ENCODE data around the gene ITGAD. TPM values are rescaled to one million over a fixed set of nuclear protein-coding genes. Genes with fewer than 3 reads are reported as not detected.

Gene ITGAD
- total and polyA plus RNA-seq, 2 of the 8 experiments (the other 6 are each of a cell fraction or from before 2014, with no cell fraction given): 0.06 TPM; not detected in 1

GRCh38 chr16:31423241-31423640 is 30.1 kb downstream of the ITGAD start:
- H4K91ac ChIP-seq (replicated peaks; ENCODE audit: insufficient read length, low read length): no peak overlapping the region
- H2BK120ac ChIP-seq (replicated peaks; ENCODE audit: low read depth, low read length): no peak overlapping the region
- peaks cover 2% of the 10 kb centered on the region; the same call in 1 of the 2 replicates for H3K23me2 ChIP-seq (ENCODE audit: low read depth, low read length)
- no peak overlapping the region for H2BK20ac ChIP-seq (ENCODE audit: low read length)
- H3K14ac ChIP-seq (ENCODE audit: insufficient read length): no peak overlapping the region
- no peak overlapping the region for H3K4me3 ChIP-seq (ENCODE audit: extremely low read depth in 1 of 4, insufficient read depth in 2 of 4, low read depth in 3 of 4, low read length in 4 of 4)
- H2BK15ac ChIP-seq (ENCODE audit: low read length): no peak overlapping the region
- no peak overlapping the region for H3K18ac ChIP-seq (ENCODE audit: extremely low read depth, low read length)
- H3K56ac ChIP-seq (replicated peaks; ENCODE audit: insufficient read length, low read depth, low read length): no peak overlapping the region
- 56% methylated on average over 3 of the region's 3 CpGs; no CpG with 5 or more reads in 1 of the 2 experiments for whole genome bisulfite sequencing, 2 experiments (ENCODE audit: extremely low coverage in 1 of 2, insufficient coverage in 1 of 2, insufficient read length in 1 of 2, insufficient replicate concordance in 2 of 2, low coverage in 1 of 2, low lambda C conversion rate in 2 of 2, missing lambda C conversion rate in 1 of 2)
- no peak overlapping the region for H3K23ac ChIP-seq (ENCODE audit: insufficient read length)
- POLR2A ChIA-PET (ENCODE audit: partially characterized antibody): no interaction called here
- H3K36me3 ChIP-seq (ENCODE audit: control insufficient read depth in 2 of 4, insufficient read depth in 4 of 4, low read length in 3 of 4): no peaks in the 10 kb centered on the region
- no peaks in the 10 kb centered on the region; a peak in 1 of 7 replicates for H3K4me1 ChIP-seq (replicated peaks in 1 of 4; ENCODE audit: control insufficient read depth in 3 of 4, insufficient read depth in 4 of 4, low read length in 3 of 4)
- H3K79me2 ChIP-seq (ENCODE audit: control insufficient read depth in 1 of 2, insufficient read depth in 2 of 2, low read length in 2 of 2): no peaks in the 10 kb centered on the region
- FAIRE-seq (no peak), DNase-seq (ENCODE audit: low read depth in 1 of 2, low spot score in 2 of 2) (no peak)
- no peak overlapping the region; a peak in 1 of 7 replicates for H3K9ac ChIP-seq (replicated peaks in 1 of 4; ENCODE audit: extremely low read depth in 1 of 4, low read depth in 3 of 4, low read length in 3 of 4)
- H3K79me1 ChIP-seq (ENCODE audit: low read depth, low read length): no peaks in the 10 kb centered on the region
- no peak overlapping the region for H3K4ac ChIP-seq (replicated peaks; ENCODE audit: insufficient read length, low read depth, low read length)
- H4K5ac ChIP-seq (ENCODE audit: insufficient read length, low read depth, low read length): no peak overlapping the region
- no peak overlapping the region for H2BK5ac ChIP-seq (ENCODE audit: low read depth, low read length)
- CTCF ChIA-PET (ENCODE audit: partially characterized antibody): interaction anchor here (1.4 to 1.8 kb wide), 2 partner anchors 28 to 37 kb away, joined by 3 to 4 read pairs; no protein-coding TSS in a partner anchor
- no peak overlapping the region for H4K8ac ChIP-seq (ENCODE audit: extremely low read depth, insufficient read depth, low read length)
- H2BK12ac ChIP-seq (ENCODE audit: low read depth, low read length): no peak overlapping the region
- peaks cover 5 to 6% of the 10 kb centered on the region in 2 experiments for H3K9me3 ChIP-seq (ENCODE audit: insufficient read depth in 2 of 2, low read depth in 1 of 2, low read length in 1 of 2)
- H2AK5ac ChIP-seq (ENCODE audit: low read depth, low read length): no peak overlapping the region
- H4K20me1 ChIP-seq (replicated peaks in 1 of 2; ENCODE audit: control insufficient read depth in 1 of 2, insufficient read depth in 2 of 2, low read length in 2 of 2): no peaks in the 10 kb centered on the region
- H3K27me3 ChIP-seq (replicated peaks in 1 of 4; ENCODE audit: control insufficient read depth in 3 of 4, extremely low read depth in 1 of 4, insufficient read depth in 3 of 4, low read length in 3 of 4): peaks cover 5 to 21% (median 19%) of the 10 kb centered on the region in 4 experiments
- no peak overlapping the region for H3K27ac ChIP-seq (ENCODE audit: low read depth, low read length)
- no peak overlapping the region for H2AFZ ChIP-seq (ENCODE audit: low read length)
- H3K4me2 ChIP-seq (ENCODE audit: insufficient read depth in 1 of 2, low read depth in 2 of 2, low read length in 2 of 2): no peak overlapping the region
- TF ChIP-seq POLR2A (IDR thresholded peaks at IDR 0.05; ENCODE audit: control extremely low read depth in 1 of 2, low read depth in 2 of 2, low read length in 2 of 2) (no peak), EGR1 (IDR thresholded peaks at IDR 0.05; ENCODE audit: borderline replicate concordance, low read depth, low read length) (no peak), CBX8 (IDR thresholded peaks at IDR 0.05; ENCODE audit: borderline replicate concordance, low read depth, low read length) (no peak), FOSL1 (IDR thresholded peaks at IDR 0.05; ENCODE audit: insufficient read depth, low read depth, low read length) (no peak), TCF12 (IDR thresholded peaks at IDR 0.05; ENCODE audit: low read depth, low read length) (no peak), RXRA (IDR thresholded peaks at IDR 0.05; ENCODE audit: insufficient read depth, low read depth, low read length) (no peak), SRF (IDR thresholded peaks at IDR 0.05; ENCODE audit: low read depth, low read length) (no peak), USF2 (IDR thresholded peaks at IDR 0.05; ENCODE audit: low read length) (no peak), HDAC2 (IDR thresholded peaks at IDR 0.05; ENCODE audit: borderline replicate concordance in 1 of 2, low read depth in 2 of 2, low read length in 2 of 2) (no peak), POU5F1 (IDR thresholded peaks at IDR 0.05; ENCODE audit: low read depth, low read length) (no peak), E2F6 (IDR thresholded peaks at IDR 0.05) (no peak), EP300 (IDR thresholded peaks at IDR 0.05; ENCODE audit: borderline replicate concordance in 1 of 2, low read depth in 2 of 2, low read length in 2 of 2) (no peak), SP1 (IDR thresholded peaks at IDR 0.05; ENCODE audit: low read depth, low read length) (no peak)

All from H1 (cell line).